ENCODE measurements around the gene CIZ1. TPM values are rescaled to one million over a fixed set of nuclear protein-coding genes. Genes with fewer than 3 reads are reported as not detected.

CIZ1 gene
- total RNA-seq, 1 donor from 2014 or later, result 33.4 TPM

DNA sequence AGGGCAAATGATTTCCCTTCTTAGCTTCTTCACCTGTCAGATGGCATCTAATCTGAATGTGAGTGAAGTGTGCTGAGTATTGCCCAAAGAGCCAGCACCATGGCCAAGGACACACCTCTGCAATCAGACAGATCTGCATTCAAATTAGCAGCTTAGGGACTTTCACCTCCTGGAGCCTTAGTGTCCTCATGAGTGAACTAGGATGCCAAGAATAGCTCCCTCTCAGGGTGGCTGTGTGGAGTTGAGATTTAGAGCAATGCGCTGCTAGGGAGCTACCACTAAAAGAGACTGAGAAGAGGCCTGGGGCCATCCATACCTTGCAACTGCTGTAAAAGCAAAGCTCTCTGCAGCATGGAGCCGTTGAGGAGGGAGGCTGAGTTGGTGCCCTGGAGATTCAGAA is 1.4 kb downstream of the CIZ1 start:
- no peak overlapping the region for H3K9ac ChIP-seq
- H3K79me2 ChIP-seq (ENCODE audit: low read depth), result peaks cover 14% of the 10 kb centered on the region
- peak overlapping the region; percentile 96 for H3K4me3 Mint-ChIP-seq
- H3F3A ChIP-seq (ENCODE audit: low read depth), result peaks cover 6% of the 10 kb centered on the region
- no peaks in the 10 kb centered on the region for H4K20me1 ChIP-seq (ENCODE audit: low read depth)
- H3K4me1 Mint-ChIP-seq, result peaks cover 14% of the 10 kb centered on the region
- H3K27ac ChIP-seq, result no peak overlapping the region
- H3K4me2 ChIP-seq, result peak overlapping the region; percentile 78
- peaks cover 9% of the 10 kb centered on the region for H3K36me3 ChIP-seq
- peaks cover 2% of the 10 kb centered on the region for H3K27me3 Mint-ChIP-seq (ENCODE audit: insufficient read depth, low read depth)
- no peaks in the 10 kb centered on the region for H3K27me3 ChIP-seq
- DNase-seq (ENCODE audit: low spot score), result no peak
- TF ChIP-seq EZH2 (IDR thresholded peaks at IDR 0.05), result no peak
- TF ChIP-seq, protein P1, sequence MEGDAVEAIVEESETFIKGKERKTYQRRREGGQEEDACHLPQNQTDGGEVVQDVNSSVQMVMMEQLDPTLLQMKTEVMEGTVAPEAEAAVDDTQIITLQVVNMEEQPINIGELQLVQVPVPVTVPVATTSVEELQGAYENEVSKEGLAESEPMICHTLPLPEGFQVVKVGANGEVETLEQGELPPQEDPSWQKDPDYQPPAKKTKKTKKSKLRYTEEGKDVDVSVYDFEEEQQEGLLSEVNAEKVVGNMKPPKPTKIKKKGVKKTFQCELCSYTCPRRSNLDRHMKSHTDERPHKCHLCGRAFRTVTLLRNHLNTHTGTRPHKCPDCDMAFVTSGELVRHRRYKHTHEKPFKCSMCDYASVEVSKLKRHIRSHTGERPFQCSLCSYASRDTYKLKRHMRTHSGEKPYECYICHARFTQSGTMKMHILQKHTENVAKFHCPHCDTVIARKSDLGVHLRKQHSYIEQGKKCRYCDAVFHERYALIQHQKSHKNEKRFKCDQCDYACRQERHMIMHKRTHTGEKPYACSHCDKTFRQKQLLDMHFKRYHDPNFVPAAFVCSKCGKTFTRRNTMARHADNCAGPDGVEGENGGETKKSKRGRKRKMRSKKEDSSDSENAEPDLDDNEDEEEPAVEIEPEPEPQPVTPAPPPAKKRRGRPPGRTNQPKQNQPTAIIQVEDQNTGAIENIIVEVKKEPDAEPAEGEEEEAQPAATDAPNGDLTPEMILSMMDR (IDR thresholded peaks at IDR 0.05), result no peak
- TF ChIP-seq EZH2phosphoT487 (IDR thresholded peaks at IDR 0.05), result no peak
- H3K9me3 Mint-ChIP-seq, result no peaks in the 10 kb centered on the region
- H3K27ac Mint-ChIP-seq, result no peak overlapping the region
- H2AFZ ChIP-seq (replicated peaks), result no peak overlapping the region
- peaks cover 19% of the 10 kb centered on the region for H3K36me3 Mint-ChIP-seq
- peak overlapping the region; percentile 96 for H3K4me3 ChIP-seq
- no peaks in the 10 kb centered on the region for H3K9me3 ChIP-seq (ENCODE audit: low read depth)
- H3K4me1 ChIP-seq, result peaks cover 7% of the 10 kb centered on the region

DNA sequence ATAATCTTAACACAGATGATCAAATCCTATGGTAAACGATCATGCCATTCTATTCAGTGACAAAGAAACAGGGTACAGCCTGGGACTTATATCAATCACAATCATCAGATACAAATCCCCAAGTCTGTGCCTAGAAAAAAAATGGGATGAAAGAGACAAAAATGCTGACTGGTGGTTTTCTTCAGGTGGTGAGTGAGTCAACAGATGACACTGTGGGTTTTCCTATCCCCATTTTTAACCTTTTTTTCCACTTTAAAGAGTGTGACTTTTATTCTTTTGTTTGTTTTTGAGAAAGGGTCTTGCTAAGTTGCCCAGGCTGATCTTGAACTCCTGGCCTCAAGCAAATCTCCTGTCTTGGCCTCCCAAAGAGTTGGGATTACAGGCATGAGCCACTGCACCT is 3.2 kb downstream of the CIZ1 start:
- Histone ChIP-seq H3K79me2 (ENCODE audit: low read depth) (peaks cover 14% of the 10 kb centered on the region), H3F3A (ENCODE audit: low read depth) (peaks cover 14% of the 10 kb centered on the region), H2AFZ (replicated peaks) (no peak overlapping the region), H3K4me3 (no peak overlapping the region), H3K36me3 (peaks cover 9% of the 10 kb centered on the region), H3K4me1 (peaks cover 7% of the 10 kb centered on the region), H4K20me1 (ENCODE audit: low read depth) (no peaks in the 10 kb centered on the region), H3K9ac (no peak overlapping the region), H3K9me3 (ENCODE audit: low read depth) (no peaks in the 10 kb centered on the region), H3K4me2 (no peak overlapping the region), H3K27ac (no peak overlapping the region), H3K27me3 (no peaks in the 10 kb centered on the region)
- no peaks in the 10 kb centered on the region for H3K9me3 Mint-ChIP-seq
- H3K27ac Mint-ChIP-seq, result no peak overlapping the region
- TF ChIP-seq, protein P1 (IDR thresholded peaks at IDR 0.05), result no peak
- no peak for TF ChIP-seq EZH2 (IDR thresholded peaks at IDR 0.05)
- TF ChIP-seq EZH2phosphoT487 (IDR thresholded peaks at IDR 0.05), result no peak
- no peak for DNase-seq (ENCODE audit: low spot score)
- peaks cover 24% of the 10 kb centered on the region for H3K36me3 Mint-ChIP-seq
- peaks cover 2% of the 10 kb centered on the region for H3K27me3 Mint-ChIP-seq (ENCODE audit: insufficient read depth, low read depth)
- peaks cover 14% of the 10 kb centered on the region for H3K4me1 Mint-ChIP-seq
- H3K4me3 Mint-ChIP-seq, result no peak overlapping the region

DNA sequence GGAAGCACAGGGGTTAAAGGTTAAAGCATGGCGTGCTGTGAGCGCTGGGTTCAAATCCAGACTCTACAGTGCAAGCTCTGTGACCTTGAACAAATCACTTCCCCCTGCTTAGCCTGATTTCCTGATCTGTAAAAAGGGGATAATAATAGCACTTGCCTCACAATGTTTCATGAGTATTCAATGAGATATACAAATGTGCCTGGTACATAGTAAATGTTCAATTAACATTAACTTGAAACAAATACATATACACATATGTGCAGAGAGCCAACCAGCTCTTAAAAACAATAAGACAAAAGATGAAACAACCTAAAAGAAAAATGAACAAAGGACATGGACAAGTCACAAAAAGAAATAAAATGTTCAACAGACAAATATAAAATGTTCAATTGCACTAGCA is 4.0 kb downstream of the CIZ1 start:
- H3K27ac Mint-ChIP-seq, result no peak overlapping the region
- no peaks in the 10 kb centered on the region for H4K20me1 ChIP-seq (ENCODE audit: low read depth)

More for the DNA sequence above, 4.0 kb downstream of the CIZ1 start:
- Mint-ChIP-seq H3K27me3 (ENCODE audit: insufficient read depth, low read depth) (peaks cover 2% of the 10 kb centered on the region), H3K36me3 (peaks cover 32% of the 10 kb centered on the region), H3K4me3 (no peak overlapping the region), H3K9me3 (peaks cover 4% of the 10 kb centered on the region), H3K4me1 (peaks cover 14% of the 10 kb centered on the region)
- Histone ChIP-seq H3K4me2 (no peak overlapping the region), H3K27me3 (no peaks in the 10 kb centered on the region), H3K9me3 (ENCODE audit: low read depth) (no peaks in the 10 kb centered on the region), H3K27ac (no peak overlapping the region), H3K79me2 (ENCODE audit: low read depth) (peaks cover 14% of the 10 kb centered on the region), H3K9ac (no peak overlapping the region), H3K36me3 (peaks cover 9% of the 10 kb centered on the region), H3K4me1 (peaks cover 7% of the 10 kb centered on the region), H2AFZ (replicated peaks) (no peak overlapping the region), H3F3A (ENCODE audit: low read depth) (peaks cover 8% of the 10 kb centered on the region), H3K4me3 (no peak overlapping the region)
- DNase-seq (ENCODE audit: low spot score), result no peak
- TF ChIP-seq, protein P1 (IDR thresholded peaks at IDR 0.05), result no peak
- no peak for TF ChIP-seq EZH2phosphoT487 (IDR thresholded peaks at IDR 0.05)
- TF ChIP-seq EZH2 (IDR thresholded peaks at IDR 0.05), result no peak

All from neural progenitor cell (in vitro differentiated cells).